Left forelimb (tissue), 1 donor: Measurements from ENCODE around the gene HSPA6.
"Not testable (repeated sequence)": the region's sequence is repeated elsewhere in the genome, so short reads cannot be mapped to it uniquely, and the experiment has no call there.

Source experiments
- DNase-seq: peaks from one replicate; pipeline ENCODE4 v3.0.0-alpha.2; 2018; ENCODE audit warnings: low spot score

Gene HSPA6

GRCh38 chr1:161532644-161533567 lies 8.6 kb downstream of the HSPA6 start:
- not testable (repeated sequence) for DNase-seq

- not testable (repeated sequence) for DNase-seq
Observed at GRCh38 chr1:161537068-161537669, 12.8 kb downstream of the HSPA6 start.

- not testable (repeated sequence) for DNase-seq
Observed at GRCh38 chr1:161538925-161539479, 14.7 kb downstream of the HSPA6 start.

- DNase-seq, result peak; percentile 82
Observed at GRCh38 chr1:161539731-161540569, 15.6 kb downstream of the HSPA6 start.

GRCh38 chr1:161540570-161540960 lies 16.2 kb downstream of the HSPA6 start:
- not testable (repeated sequence) for DNase-seq

- DNase-seq, result not testable (repeated sequence)
Observed at GRCh38 chr1:161542091-161542559, 17.8 kb downstream of the HSPA6 start.

GRCh38 chr1:161543125-161543524 lies 18.8 kb downstream of the HSPA6 start:
- not testable (repeated sequence) for DNase-seq

- not testable (repeated sequence) for DNase-seq
Observed at GRCh38 chr1:161545005-161545731, 20.8 kb downstream of the HSPA6 start.

- not testable (repeated sequence) for DNase-seq
Observed at GRCh38 chr1:161547995-161548741, 23.8 kb downstream of the HSPA6 start.

GRCh38 chr1:161548749-161549406 lies 24.5 kb downstream of the HSPA6 start:
- DNase-seq, result not testable (repeated sequence)

- no peak for DNase-seq
Observed at GRCh38 chr1:161549652-161550051, 25.3 kb downstream of the HSPA6 start, which contains the start of gene FCGR3A. Gene FCGR3A, minus strand, starts transcription at chr1:161549818. Its CDS starts 82 bp downstream, at chr1:161549736.

GRCh38 chr1:161550942-161551341 lies 26.6 kb downstream of the HSPA6 start:
- not testable (repeated sequence) for DNase-seq

- not testable (repeated sequence) for DNase-seq
Observed at GRCh38 chr1:161553631-161554030, 29.3 kb downstream of the HSPA6 start.

GRCh38 chr1:161554340-161554739 lies 30.0 kb downstream of the HSPA6 start:
- not testable (repeated sequence) for DNase-seq

GRCh38 chr1:161554815-161555417 lies 30.6 kb downstream of the HSPA6 start:
- not testable (repeated sequence) for DNase-seq

GRCh38 chr1:161556143-161556542 lies 31.8 kb downstream of the HSPA6 start:
- not testable (repeated sequence) for DNase-seq

- not testable (repeated sequence) for DNase-seq
Observed at GRCh38 chr1:161556990-161557389, 32.6 kb downstream of the HSPA6 start.

GRCh38 chr1:161557506-161558450 lies 33.4 kb downstream of the HSPA6 start:
- DNase-seq, result not testable (repeated sequence)
